ENCODE results near the gene OPN3. TPM values are rescaled to one million over a fixed set of nuclear protein-coding genes. Genes with fewer than 3 reads are reported as not detected.

Gene OPN3
- total RNA-seq, 1 donor from 2014 or later, result 20.0 TPM

DNA sequence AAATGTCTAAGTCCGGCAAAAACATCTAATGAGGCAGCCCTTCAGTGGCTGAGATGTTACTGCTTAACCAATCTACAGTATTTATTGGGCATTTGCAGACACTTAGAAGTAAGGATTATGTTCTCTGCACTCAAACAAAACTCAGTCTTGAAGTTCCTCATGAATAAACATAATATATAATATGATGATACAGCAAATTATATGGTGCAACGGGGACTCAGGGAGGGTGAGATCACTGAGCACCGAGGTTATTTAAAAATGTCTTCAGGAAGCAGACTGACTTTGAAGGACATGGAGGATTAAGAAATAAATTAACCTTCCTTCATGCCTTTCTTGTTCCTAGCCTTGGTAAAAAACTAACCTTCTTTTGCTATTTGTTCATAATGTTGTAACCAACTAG lies 39.8 kb upstream of the OPN3 start:
- TF ChIP-seq, protein P1, sequence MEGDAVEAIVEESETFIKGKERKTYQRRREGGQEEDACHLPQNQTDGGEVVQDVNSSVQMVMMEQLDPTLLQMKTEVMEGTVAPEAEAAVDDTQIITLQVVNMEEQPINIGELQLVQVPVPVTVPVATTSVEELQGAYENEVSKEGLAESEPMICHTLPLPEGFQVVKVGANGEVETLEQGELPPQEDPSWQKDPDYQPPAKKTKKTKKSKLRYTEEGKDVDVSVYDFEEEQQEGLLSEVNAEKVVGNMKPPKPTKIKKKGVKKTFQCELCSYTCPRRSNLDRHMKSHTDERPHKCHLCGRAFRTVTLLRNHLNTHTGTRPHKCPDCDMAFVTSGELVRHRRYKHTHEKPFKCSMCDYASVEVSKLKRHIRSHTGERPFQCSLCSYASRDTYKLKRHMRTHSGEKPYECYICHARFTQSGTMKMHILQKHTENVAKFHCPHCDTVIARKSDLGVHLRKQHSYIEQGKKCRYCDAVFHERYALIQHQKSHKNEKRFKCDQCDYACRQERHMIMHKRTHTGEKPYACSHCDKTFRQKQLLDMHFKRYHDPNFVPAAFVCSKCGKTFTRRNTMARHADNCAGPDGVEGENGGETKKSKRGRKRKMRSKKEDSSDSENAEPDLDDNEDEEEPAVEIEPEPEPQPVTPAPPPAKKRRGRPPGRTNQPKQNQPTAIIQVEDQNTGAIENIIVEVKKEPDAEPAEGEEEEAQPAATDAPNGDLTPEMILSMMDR (IDR thresholded peaks at IDR 0.05), result no peak
- Mint-ChIP-seq H3K27ac (ENCODE audit: unreplicated experiment) (no peak overlapping the region), H3K4me3 (ENCODE audit: unreplicated experiment) (no peak overlapping the region), H3K4me1 (ENCODE audit: low read depth) (no peaks in the 10 kb centered on the region), H3K9me3 (ENCODE audit: low read depth) (peaks cover 5% of the 10 kb centered on the region), H3K36me3 (ENCODE audit: low read depth) (peaks cover 2% of the 10 kb centered on the region), H3K27me3 (ENCODE audit: low read depth) (peaks cover 43% of the 10 kb centered on the region)
- no peak for DNase-seq (ENCODE audit: low spot score)

DNA sequence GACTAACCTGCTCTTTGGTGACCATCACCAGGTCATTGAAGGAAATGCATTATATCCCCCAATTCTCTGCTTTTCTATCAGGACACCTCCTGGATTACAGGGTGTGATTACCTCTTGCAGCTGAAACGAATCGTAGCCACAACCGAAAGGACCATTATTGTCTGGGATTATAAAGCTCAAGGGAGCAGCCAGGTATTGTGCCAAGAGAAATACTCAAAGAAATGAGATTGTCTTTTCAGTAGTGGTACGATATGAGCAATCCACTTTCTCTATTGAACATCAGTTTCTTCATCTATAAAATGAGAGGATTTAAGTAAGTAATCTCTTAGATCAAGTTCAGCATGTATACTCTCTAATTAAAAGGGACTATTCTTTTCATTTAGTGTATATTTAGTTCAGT lies 39.2 kb upstream of the OPN3 start:
- Mint-ChIP-seq H3K4me3 (ENCODE audit: unreplicated experiment) (no peak overlapping the region), H3K36me3 (ENCODE audit: low read depth) (peaks cover 2% of the 10 kb centered on the region), H3K27ac (ENCODE audit: unreplicated experiment) (no peak overlapping the region), H3K27me3 (ENCODE audit: low read depth) (peaks cover 43% of the 10 kb centered on the region), H3K9me3 (ENCODE audit: low read depth) (peaks cover 5% of the 10 kb centered on the region), H3K4me1 (ENCODE audit: low read depth) (no peaks in the 10 kb centered on the region)
- TF ChIP-seq, protein P1 (IDR thresholded peaks at IDR 0.05), result no peak
- no peak for DNase-seq (ENCODE audit: low spot score)

DNA sequence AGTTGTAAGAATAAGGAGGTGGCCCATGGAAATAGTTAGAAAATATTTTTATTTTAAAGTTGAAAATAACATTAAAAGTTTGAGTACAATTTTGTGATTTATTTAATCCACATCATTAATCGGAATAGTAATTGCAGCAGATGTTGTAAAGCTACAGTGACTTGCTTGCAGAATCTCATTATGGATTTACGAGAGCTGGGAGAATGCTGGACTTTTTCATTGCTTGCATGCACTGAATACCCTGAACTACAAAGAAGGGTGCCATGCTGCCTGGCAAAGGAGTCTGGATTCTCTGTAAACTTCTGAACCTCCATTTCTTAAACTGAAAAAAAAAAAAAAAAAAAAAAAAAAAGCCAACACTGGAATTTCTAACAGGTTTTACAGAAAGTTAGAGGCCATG lies 38.4 kb upstream of the OPN3 start:
- no peak overlapping the region for H3K27ac Mint-ChIP-seq (ENCODE audit: unreplicated experiment)
- TF ChIP-seq, protein P1 (IDR thresholded peaks at IDR 0.05), result no peak
- H3K4me3 Mint-ChIP-seq (ENCODE audit: unreplicated experiment), result no peak overlapping the region
- peaks cover 45% of the 10 kb centered on the region for H3K27me3 Mint-ChIP-seq (ENCODE audit: low read depth)
- H3K36me3 Mint-ChIP-seq (ENCODE audit: low read depth), result peaks cover 2% of the 10 kb centered on the region
- no peaks in the 10 kb centered on the region for H3K4me1 Mint-ChIP-seq (ENCODE audit: low read depth)
- peaks cover 5% of the 10 kb centered on the region for H3K9me3 Mint-ChIP-seq (ENCODE audit: low read depth)
- DNase-seq (ENCODE audit: low spot score), result no peak

DNA sequence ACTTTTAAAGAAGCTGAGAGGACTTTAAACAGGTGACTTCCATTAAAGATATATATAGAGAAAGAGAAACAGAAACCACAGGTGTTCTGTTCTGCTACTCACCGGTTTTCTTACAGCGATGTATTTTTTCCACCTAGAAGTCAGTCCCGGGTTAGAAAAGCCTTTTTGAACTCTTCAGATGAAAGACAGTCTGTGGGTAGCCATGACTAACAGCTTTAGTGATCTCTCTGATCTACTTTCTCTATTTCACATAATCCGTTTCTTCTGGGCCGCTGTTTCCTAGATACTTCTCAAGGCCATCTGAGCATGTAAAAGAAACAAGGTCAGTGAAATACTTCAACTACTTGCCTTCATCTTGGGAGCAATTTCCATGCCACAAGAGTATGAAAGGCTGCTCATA lies 37.0 kb upstream of the OPN3 start:
- Mint-ChIP-seq H3K9me3 (ENCODE audit: low read depth) (peaks cover 5% of the 10 kb centered on the region), H3K4me1 (ENCODE audit: low read depth) (no peaks in the 10 kb centered on the region), H3K4me3 (ENCODE audit: unreplicated experiment) (no peak overlapping the region), H3K27me3 (ENCODE audit: low read depth) (peaks cover 46% of the 10 kb centered on the region), H3K36me3 (ENCODE audit: low read depth) (peaks cover 2% of the 10 kb centered on the region), H3K27ac (ENCODE audit: unreplicated experiment) (no peak overlapping the region)
- no peak for DNase-seq (ENCODE audit: low spot score)
- TF ChIP-seq, protein P1 (IDR thresholded peaks at IDR 0.05), result no peak

DNA sequence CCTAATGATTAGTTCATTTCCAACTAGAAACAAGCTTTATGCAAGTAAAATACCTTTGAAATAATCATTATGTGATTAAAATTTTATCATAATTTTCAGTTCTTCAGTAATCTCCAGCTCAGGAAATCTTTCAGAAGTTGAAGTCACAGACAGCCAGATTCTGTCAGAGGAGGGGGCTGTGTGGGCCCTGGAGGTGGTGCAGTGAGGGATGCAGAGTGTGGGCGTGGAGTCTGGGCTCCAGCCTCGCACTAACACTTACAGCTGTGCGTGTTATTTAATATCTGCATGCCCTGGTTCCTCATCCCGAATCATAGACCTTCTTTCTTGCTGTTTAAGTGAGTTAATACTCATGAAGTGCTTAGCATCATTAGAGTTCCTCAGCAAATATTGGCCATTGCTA lies 35.8 kb upstream of the OPN3 start:
- Mint-ChIP-seq H3K27ac (ENCODE audit: unreplicated experiment) (no peak overlapping the region), H3K4me3 (ENCODE audit: unreplicated experiment) (no peak overlapping the region), H3K4me1 (ENCODE audit: low read depth) (no peaks in the 10 kb centered on the region), H3K36me3 (ENCODE audit: low read depth) (no peaks in the 10 kb centered on the region), H3K27me3 (ENCODE audit: low read depth) (peaks cover 42% of the 10 kb centered on the region), H3K9me3 (ENCODE audit: low read depth) (no peaks in the 10 kb centered on the region)
- TF ChIP-seq, protein P1 (IDR thresholded peaks at IDR 0.05), result no peak
- no peak for DNase-seq (ENCODE audit: low spot score)
